HG02938 (cell line): ENCODE results near the gene SYTL3.
"Not testable (repeated sequence)": the region's sequence is repeated elsewhere in the genome, so short reads cannot be mapped to it uniquely, and the experiment has no call there.

Source experiments
- ATAC-seq: cut with Tn5 transposase; IDR thresholded peaks from one replicate; pipeline ENCODE4 v1.9.1; 2021; ENCODE audit warnings: mild to moderate bottlenecking, moderate library complexity; ENCODE audit not compliant: unreplicated experiment

The SYTL3 gene

GRCh38 chr6:158621694-158622544 is 27.9 kb upstream of the SYTL3 start:
- no peak for ATAC-seq

DNA sequence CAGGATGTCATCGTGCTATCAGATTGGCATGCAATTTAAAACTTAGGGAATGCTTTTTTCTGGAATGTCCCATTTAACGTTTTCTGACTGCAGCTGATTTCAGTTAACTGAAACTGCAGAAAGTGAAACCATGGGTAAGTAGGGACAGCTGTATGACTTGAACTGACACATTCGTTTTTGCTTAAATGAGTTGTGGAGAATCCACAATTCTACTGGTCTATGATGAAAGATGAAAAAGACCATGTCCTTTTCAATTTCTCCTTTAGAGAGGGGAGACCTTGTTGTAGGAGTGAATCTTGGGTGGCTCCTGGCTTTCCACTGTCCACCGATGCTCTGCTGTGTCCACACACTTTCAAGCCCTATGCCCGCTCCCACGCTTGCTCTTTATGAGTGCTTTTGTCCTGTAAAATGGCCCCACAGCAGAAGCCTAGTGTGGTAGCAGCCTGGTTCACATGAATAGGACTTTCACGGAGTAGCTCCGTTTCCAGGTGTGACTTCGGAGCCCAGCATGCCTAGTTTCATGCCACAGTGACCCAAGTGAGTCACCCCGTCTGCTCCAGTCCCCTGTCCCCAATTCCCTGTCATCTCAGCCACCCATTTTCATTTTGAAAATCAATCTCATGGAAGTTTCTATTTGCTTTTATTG is 27.2 kb upstream of the SYTL3 start:
- ATAC-seq: no peak

DNA sequence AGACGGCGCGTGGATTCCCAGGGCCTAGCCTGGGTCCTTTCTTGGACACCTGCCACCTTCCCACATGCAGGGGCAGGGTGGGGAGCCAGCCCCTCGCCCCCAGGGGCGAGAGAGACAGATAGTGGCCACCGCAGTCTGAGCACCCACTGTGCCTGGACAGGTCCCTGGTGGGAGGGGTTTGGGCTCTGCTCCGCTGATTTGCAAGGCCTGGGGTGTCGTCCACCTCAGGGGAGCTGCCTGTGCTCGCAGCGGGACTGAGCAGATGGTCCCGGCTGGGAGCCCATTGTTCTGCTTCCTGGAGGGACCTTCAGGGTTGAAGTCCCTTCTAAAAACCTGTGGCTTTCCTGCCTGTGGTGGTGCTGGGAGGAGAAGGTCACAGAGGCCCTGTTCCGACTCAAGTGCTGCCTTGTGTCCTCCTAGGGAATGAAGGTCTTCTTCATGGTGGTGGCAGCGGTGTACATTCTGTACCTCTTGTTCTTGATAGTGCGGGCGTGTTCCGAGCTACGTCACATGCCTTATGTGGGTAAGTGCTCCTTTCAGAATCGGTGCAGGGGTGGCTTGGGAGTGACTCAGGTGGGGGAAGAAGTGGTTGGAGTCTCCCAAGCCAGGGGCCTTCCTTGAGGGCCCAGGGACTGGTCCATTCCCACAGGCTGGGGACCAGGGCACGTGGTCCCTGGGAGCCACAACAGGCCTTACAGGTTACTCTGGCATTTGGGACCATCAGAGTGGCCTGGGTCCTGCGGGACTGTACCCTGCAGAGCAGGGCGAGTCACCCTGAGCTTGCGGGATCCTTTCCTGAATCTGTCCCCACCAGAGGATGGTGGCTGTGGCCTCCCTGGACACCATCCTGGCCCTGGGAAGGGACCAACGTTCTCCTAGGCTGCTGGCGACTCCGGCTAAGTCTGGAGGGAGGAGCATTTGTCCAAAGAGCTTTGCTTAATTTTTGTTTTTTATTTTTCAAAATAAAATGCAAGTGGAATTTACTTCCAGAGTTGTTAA is 24.9 kb upstream of the SYTL3 start:
- ATAC-seq: no peak

DNA sequence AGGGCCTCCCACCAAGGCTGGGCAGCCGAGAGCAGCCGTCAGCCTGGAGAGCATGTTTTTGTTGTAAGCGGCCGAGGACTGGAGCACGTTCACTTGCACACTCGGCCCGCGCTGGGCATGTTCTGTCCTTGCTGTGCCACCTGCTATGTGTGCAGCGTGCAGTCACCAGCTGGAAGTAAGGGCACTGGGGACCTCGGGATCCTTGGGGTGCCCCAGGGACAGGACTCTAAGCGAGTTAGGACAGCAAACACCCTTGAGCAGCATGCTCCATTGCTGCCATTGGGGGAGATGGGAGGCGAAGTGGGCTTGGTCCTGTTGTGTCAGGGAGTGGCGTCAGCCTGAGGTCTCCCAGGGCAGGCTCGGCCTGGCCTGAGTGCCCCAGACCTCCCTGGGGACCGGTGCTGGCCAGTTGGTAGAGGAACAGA is 24.0 kb upstream of the SYTL3 start:
- no peak for ATAC-seq

GRCh38 chr6:158626360-158627167 is 23.3 kb upstream of the SYTL3 start:
- ATAC-seq: no peak

- no peak for ATAC-seq
Measured at GRCh38 chr6:158627168-158627939, 22.5 kb upstream of the SYTL3 start.

GRCh38 chr6:158627940-158628211 is 22.0 kb upstream of the SYTL3 start:
- no peak for ATAC-seq

DNA sequence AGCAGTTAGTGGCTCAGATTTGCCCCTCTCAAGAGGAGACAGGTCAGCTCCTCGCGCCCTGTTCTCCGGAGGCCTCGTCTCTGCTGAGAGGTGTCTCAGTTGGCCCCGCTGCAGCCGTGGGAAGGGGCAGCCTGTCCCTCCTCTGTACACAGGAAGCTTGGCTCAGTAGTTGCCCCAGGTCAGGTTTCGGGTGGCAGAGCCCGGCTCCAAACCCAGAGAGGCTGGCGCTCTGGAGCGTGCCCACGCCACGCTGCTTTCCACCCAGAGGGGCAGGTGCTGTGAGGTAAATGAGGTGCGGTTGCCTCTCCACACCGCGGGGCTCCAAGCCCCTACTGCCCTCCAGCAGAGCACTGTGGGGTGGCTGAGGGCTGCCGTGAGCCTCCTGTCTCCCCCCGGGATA is 21.3 kb upstream of the SYTL3 start:
- no peak for ATAC-seq

GRCh38 chr6:158629367-158630221 is 20.3 kb upstream of the SYTL3 start:
- ATAC-seq: no peak

DNA sequence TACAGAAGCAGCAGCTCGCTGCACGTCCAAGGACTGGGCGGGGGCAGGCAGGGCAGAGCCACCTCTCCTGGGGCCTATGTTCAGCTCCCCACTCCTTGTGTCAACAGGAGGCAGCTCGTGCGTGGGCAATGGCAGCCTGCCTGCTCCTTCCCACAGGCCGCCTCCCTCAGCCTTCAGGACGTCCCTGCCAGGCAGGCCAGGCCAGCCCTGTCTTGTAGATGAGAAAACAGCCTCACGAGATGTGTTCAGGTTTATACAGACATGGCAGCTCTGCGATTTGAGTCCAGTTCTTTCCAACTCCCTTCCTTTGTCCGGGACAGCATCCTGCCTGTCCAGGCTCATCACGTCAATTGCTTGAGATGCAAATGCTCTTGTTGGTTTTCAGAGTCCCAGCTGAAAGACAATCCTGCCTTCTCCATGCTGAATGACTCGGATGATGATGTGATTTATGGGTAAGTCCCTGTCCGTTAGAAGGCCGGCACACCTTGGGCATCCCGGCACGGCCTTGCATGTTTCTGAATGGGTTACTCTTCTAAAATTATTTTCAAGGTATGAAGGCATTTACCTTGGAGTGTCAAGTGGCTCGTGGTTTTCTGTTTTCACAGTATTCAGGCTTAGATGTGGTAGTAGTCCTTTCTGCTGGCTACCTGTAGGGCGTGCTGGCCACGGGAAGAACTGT is 18.8 kb upstream of the SYTL3 start:
- no peak for ATAC-seq

DNA sequence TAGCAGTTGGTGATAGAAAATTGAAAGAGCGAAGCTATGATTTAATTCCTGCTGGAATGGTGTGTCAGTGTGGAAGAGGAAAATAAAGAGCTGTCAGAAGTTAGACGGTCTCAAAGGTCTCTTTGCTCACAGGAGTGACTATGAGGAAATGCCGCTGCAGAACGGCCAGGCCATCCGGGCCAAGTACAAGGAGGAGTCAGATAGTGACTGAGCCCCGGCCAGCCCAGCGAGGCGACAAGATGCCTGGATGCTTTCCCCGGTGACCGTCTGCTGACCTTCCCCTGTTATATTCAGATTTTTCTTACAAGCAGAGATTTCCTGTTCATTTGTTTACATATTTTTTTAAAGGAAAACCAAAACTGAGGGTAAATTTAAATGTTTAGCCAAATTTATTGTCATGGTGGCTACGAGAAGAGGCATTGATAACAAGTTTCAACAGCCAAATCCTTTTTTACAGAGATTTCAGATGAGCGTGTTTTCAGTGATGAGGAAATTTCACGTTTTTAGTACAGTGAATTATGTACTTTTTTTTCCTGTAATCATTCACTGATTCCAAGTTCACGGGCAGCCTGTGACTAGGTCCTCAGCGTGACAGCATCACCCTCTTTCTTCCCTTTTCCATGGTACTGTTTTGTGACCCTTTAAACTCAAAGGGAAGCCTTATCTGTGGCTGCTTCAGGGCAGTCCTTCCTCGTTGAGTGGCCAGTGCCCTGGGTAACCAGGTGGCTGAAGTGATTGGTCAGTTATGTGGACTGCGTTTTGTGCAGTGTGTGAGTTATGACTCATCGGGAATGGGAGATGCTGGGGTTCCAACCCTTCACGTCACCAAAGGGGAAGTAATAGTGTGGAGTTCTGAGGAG is 17.9 kb upstream of the SYTL3 start:
- ATAC-seq: no peak

DNA sequence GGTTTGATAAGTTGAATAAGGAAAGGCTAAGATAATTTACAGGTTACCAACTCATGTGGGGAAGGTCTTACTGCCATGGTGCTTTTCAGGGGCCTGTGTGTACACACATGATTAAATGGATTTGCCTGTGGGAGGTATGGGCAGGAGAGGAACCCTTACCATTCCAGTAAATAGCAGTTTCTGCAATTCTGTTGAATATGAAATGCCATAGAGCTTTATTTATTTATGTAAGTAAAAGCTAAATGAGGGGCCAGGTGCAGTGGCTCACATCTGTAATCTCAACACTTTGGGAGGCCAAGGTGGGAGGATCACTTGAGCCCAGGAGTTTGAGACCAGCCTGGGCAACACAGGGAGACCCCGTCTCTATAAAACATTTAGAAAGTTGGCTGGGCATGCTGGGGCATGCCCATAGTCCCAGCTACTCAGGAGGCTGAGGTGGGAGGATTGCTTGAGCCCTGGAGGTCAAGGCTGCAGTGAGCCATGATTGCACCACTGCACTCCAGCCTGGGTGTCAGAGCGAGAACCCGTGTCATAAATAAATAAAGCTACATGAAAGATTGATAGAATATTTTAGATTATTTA is 17.2 kb upstream of the SYTL3 start:
- not testable (repeated sequence) for ATAC-seq

- ATAC-seq: no peak
Measured at GRCh38 chr6:158633127-158633526, 16.7 kb upstream of the SYTL3 start.

GRCh38 chr6:158634695-158635426 is 15.0 kb upstream of the SYTL3 start:
- no peak for ATAC-seq

GRCh38 chr6:158635427-158636073 is 14.3 kb upstream of the SYTL3 start:
- ATAC-seq: no peak

DNA sequence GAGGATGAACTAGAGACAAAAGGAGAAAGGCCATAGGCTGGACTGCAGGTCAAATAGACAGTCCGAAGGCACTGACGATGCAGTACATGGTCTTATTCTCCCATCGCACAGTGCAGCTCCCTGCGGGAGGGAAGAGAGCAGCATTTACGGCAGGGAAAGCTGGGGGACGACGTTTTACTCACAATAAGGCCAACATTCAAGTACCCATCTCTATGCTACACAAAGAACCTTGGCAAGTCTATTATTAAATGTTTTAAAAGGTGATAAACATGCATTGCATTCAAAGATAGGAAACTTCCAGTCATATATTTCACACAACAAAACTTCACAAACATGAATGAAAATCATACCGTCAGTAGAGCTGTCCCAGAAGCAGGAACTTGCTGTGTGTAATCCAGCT is 13.1 kb upstream of the SYTL3 start:
- ATAC-seq: no peak
